SJCRH30 (cell line): ENCODE data around the gene UBE2E2. TPM values are rescaled to one million over a fixed set of nuclear protein-coding genes. Genes with fewer than 3 reads are reported as not detected.
"Not testable (repeated sequence)": the region's sequence is repeated elsewhere in the genome, so short reads cannot be mapped to it uniquely, and the experiment has no call there.

Experiments
- DNase-seq, 2 experiments: peaks; one replicate each; pipeline ENCODE4 v3.0.0-alpha.2; 2015 to 2020
- H3K27ac ChIP-seq: fragments of 250-450 bp; sonication (Bioruptor Pico); 2 replicates; pipeline ENCODE4 v1.5.1; 2020; ENCODE audit warnings: mild to moderate bottlenecking, moderate library complexity
- H3K27me3 ChIP-seq: fragments of 250-450 bp; sonication (Bioruptor Pico); 2 replicates; pipeline ENCODE4 v1.5.1; 2020; ENCODE audit warnings: mild to moderate bottlenecking, moderate library complexity
- H3K36me3 ChIP-seq: fragments of 250-450 bp; sonication (Bioruptor Pico); 2 replicates; pipeline ENCODE4 v1.5.1; 2020; ENCODE audit warnings: mild to moderate bottlenecking, moderate library complexity
- H3K4me1 ChIP-seq: fragments of 250-450 bp; sonication (Bioruptor Pico); 2 replicates; pipeline ENCODE4 v1.5.1; 2020; ENCODE audit warnings: mild to moderate bottlenecking, moderate library complexity
- H3K4me3 ChIP-seq: fragments of 250-450 bp; sonication (Bioruptor Pico); 2 replicates; pipeline ENCODE4 v1.5.1; 2020; ENCODE audit warnings: mild to moderate bottlenecking, moderate library complexity
- H3K9me3 ChIP-seq: fragments of 250-450 bp; sonication (Bioruptor Pico); replicated peaks from 2 replicates; pipeline ENCODE4 v1.5.1; 2020; ENCODE audit warnings: mild to moderate bottlenecking, moderate library complexity
- total RNA-seq: library from RNA; depleted of rRNA; stranded (reverse); fragments of >200 nt; shearing (Covaris generic); gene quantifications from 2 replicates; pipeline ENCODE4 v1.2.3, GENCODE V29; 2014

The UBE2E2 gene
- total RNA-seq, 1 experiment from 2014 or later, result 96.3 TPM

GRCh38 chr3:23329471-23330105, 126.5 kb downstream of the UBE2E2 start:
- Histone ChIP-seq H3K36me3 (no peaks in the 10 kb centered on the region), H3K9me3 (no peaks in the 10 kb centered on the region), H3K27ac (no peak overlapping the region), H3K4me1 (peaks cover 14% of the 10 kb centered on the region), H3K27me3 (no peaks in the 10 kb centered on the region), H3K4me3 (no peak overlapping the region)
- no peak for DNase-seq

- Histone ChIP-seq H3K9me3 (no peaks in the 10 kb centered on the region), H3K27me3 (no peaks in the 10 kb centered on the region), H3K4me3 (no peak overlapping the region), H3K27ac (no peak overlapping the region), H3K36me3 (no peaks in the 10 kb centered on the region), H3K4me1 (peaks cover 7% of the 10 kb centered on the region)
- DNase-seq, result no peak
These were observed 127.4 kb downstream of the UBE2E2 start for GRCh38 chr3:23330568-23330967.

GRCh38 chr3:23331141-23331935, 128.2 kb downstream of the UBE2E2 start:
- H3K4me3 ChIP-seq, result no peak overlapping the region

GRCh38 chr3:23333633-23334032, 130.5 kb downstream of the UBE2E2 start:
- Histone ChIP-seq H3K27me3 (no peaks in the 10 kb centered on the region), H3K9me3 (no peaks in the 10 kb centered on the region), H3K4me1 (peaks cover 7% of the 10 kb centered on the region), H3K36me3 (no peaks in the 10 kb centered on the region), H3K27ac (no peak overlapping the region), H3K4me3 (no peak overlapping the region)
- no peak for DNase-seq

More at GRCh38 chr3:23331141-23331935, 128.2 kb downstream of the UBE2E2 start:
- Histone ChIP-seq H3K27me3 (no peaks in the 10 kb centered on the region), H3K36me3 (no peaks in the 10 kb centered on the region), H3K4me1 (peaks cover 7% of the 10 kb centered on the region), H3K9me3 (no peaks in the 10 kb centered on the region), H3K27ac (no peak overlapping the region)
- DNase-seq, result peak in 1 of 2 experiments; percentile 24

- H3K27me3 ChIP-seq, H3K27ac ChIP-seq: not testable (repeated sequence)
These were observed 133.7 kb downstream of the UBE2E2 start for GRCh38 chr3:23336853-23337252.

GRCh38 chr3:23341147-23341838, 138.2 kb downstream of the UBE2E2 start:
- no peaks in the 10 kb centered on the region for H3K9me3 ChIP-seq
- H3K27ac ChIP-seq, result no peak overlapping the region
- H3K36me3 ChIP-seq, result no peaks in the 10 kb centered on the region
- H3K4me3 ChIP-seq, result no peak overlapping the region
- H3K4me1 ChIP-seq, result no peaks in the 10 kb centered on the region
- DNase-seq, result no peak
- no peaks in the 10 kb centered on the region for H3K27me3 ChIP-seq

More at GRCh38 chr3:23336853-23337252, 133.7 kb downstream of the UBE2E2 start:
- not testable (repeated sequence) for H3K4me3 ChIP-seq, H3K36me3 ChIP-seq, DNase-seq, H3K4me1 ChIP-seq, H3K9me3 ChIP-seq

- Histone ChIP-seq H3K4me1 (no peaks in the 10 kb centered on the region), H3K4me3 (no peak overlapping the region), H3K36me3 (no peaks in the 10 kb centered on the region), H3K27ac (no peak overlapping the region), H3K27me3 (no peaks in the 10 kb centered on the region; the same call in 1 of the 2 replicates), H3K9me3 (no peaks in the 10 kb centered on the region)
- DNase-seq, result no peak
These were observed 139.2 kb downstream of the UBE2E2 start for GRCh38 chr3:23342343-23342742.

- H3K27ac ChIP-seq, result no peak overlapping the region
- no peak for DNase-seq
- H3K36me3 ChIP-seq, result no peaks in the 10 kb centered on the region
These were observed 140.4 kb downstream of the UBE2E2 start for GRCh38 chr3:23343509-23343908.

GRCh38 chr3:23344886-23345285, 141.8 kb downstream of the UBE2E2 start:
- H3K9me3 ChIP-seq, result no peaks in the 10 kb centered on the region
- no peak for DNase-seq
- H3K27ac ChIP-seq, result no peak overlapping the region
- no peaks in the 10 kb centered on the region for H3K4me1 ChIP-seq
- no peaks in the 10 kb centered on the region for H3K36me3 ChIP-seq
- no peak overlapping the region for H3K4me3 ChIP-seq
- no peaks in the 10 kb centered on the region; the same call in 1 of the 2 replicates for H3K27me3 ChIP-seq

More at GRCh38 chr3:23343509-23343908, 140.4 kb downstream of the UBE2E2 start:
- Histone ChIP-seq H3K4me1 (no peaks in the 10 kb centered on the region), H3K27me3 (no peaks in the 10 kb centered on the region; the same call in 1 of the 2 replicates), H3K9me3 (no peaks in the 10 kb centered on the region), H3K4me3 (no peak overlapping the region)

GRCh38 chr3:23349444-23349843, 146.3 kb downstream of the UBE2E2 start:
- not testable (repeated sequence) for H3K9me3 ChIP-seq, H3K4me1 ChIP-seq, H3K27ac ChIP-seq, H3K27me3 ChIP-seq, DNase-seq, H3K4me3 ChIP-seq, H3K36me3 ChIP-seq

GRCh38 chr3:23356169-23356568, 153.0 kb downstream of the UBE2E2 start:
- no peak for DNase-seq
- H3K9me3 ChIP-seq, result no peaks in the 10 kb centered on the region; the same call in 1 of the 2 replicates
- H3K36me3 ChIP-seq, result no peaks in the 10 kb centered on the region
- no peaks in the 10 kb centered on the region for H3K4me1 ChIP-seq
- no peak overlapping the region for H3K4me3 ChIP-seq
- no peaks in the 10 kb centered on the region for H3K27me3 ChIP-seq
- no peak overlapping the region for H3K27ac ChIP-seq

GRCh38 chr3:23356923-23357322, 153.8 kb downstream of the UBE2E2 start:
- Histone ChIP-seq H3K27me3 (no peaks in the 10 kb centered on the region), H3K36me3 (no peaks in the 10 kb centered on the region), H3K27ac (no peak overlapping the region), H3K9me3 (no peaks in the 10 kb centered on the region; the same call in 1 of the 2 replicates), H3K4me1 (no peaks in the 10 kb centered on the region), H3K4me3 (no peak overlapping the region)
- DNase-seq, result no peak

GRCh38 chr3:23359116-23359515, 156.0 kb downstream of the UBE2E2 start:
- Histone ChIP-seq H3K27ac (no peak overlapping the region), H3K4me3 (no peak overlapping the region), H3K27me3 (no peaks in the 10 kb centered on the region), H3K4me1 (no peaks in the 10 kb centered on the region), H3K9me3 (peaks cover 7% of the 10 kb centered on the region; the same call in 1 of the 2 replicates), H3K36me3 (no peaks in the 10 kb centered on the region)
- no peak for DNase-seq

GRCh38 chr3:23365066-23365465, 161.9 kb downstream of the UBE2E2 start:
- H3K4me1 ChIP-seq, result peaks cover 8% of the 10 kb centered on the region
- H3K27ac ChIP-seq, result no peak overlapping the region
- no peaks in the 10 kb centered on the region; the same call in 1 of the 2 replicates for H3K36me3 ChIP-seq
- H3K27me3 ChIP-seq, result no peaks in the 10 kb centered on the region
- peaks cover 12% of the 10 kb centered on the region; the same call in 1 of the 2 replicates for H3K9me3 ChIP-seq
- no peak overlapping the region for H3K4me3 ChIP-seq
- no peak for DNase-seq

- H3K9me3 ChIP-seq, result peaks cover 6% of the 10 kb centered on the region; the same call in 1 of the 2 replicates
- no peak for DNase-seq
- H3K27me3 ChIP-seq, result no peaks in the 10 kb centered on the region
- no peak overlapping the region for H3K4me3 ChIP-seq
- H3K4me1 ChIP-seq, result peaks cover 8% of the 10 kb centered on the region
- no peaks in the 10 kb centered on the region; the same call in 1 of the 2 replicates for H3K36me3 ChIP-seq
- H3K27ac ChIP-seq, result no peak overlapping the region
These were observed 165.6 kb downstream of the UBE2E2 start for GRCh38 chr3:23368731-23369130.
